ENCODE results near the gene TMEM145. TPM values are rescaled to one million over a fixed set of nuclear protein-coding genes. Genes with fewer than 3 reads are reported as not detected.
A peak's percentile ranks its signal among the peaks of the same experiment; 100 is the strongest.

Gene TMEM145
- total and polyA plus RNA-seq, 9 of the 15 experiments (the other 6 are each of a cell fraction or from before 2014, with no cell fraction given) = 0.80 to 5.5 (median 1.9) TPM; not detected in 3

GRCh38 chr19:42325308-42325895 is 12.3 kb downstream of the TMEM145 start, which contains the start of gene MEGF8 (continued):
- TF ChIP-seq SMAD3 (CRISPR knock-in tag; conservative IDR thresholded peaks at IDR 0.05) (no peak), CCNT2 (IDR thresholded peaks at IDR 0.05; ENCODE audit: borderline replicate concordance, extremely low read depth, insufficient read length, low read depth, low read length) (peak; percentile 46), DEAF1 (CRISPR knock-in tag; IDR thresholded peaks at IDR 0.05) (0 out of 2 replicates have a peak, but pooled peaks have one; percentile 51), PML (IDR thresholded peaks at IDR 0.05; ENCODE audit: low read length) (peak; percentile 38; the same call in 1 of the 2 replicates), RAD21 (CRISPR knock-in tag; conservative IDR thresholded peaks at IDR 0.05 in 1 of 2, IDR thresholded peaks at IDR 0.05 in 1 of 2) (peak; percentile 73 to 82; a peak in 1 of 4 replicates), KLF6 (CRISPR knock-in tag; IDR thresholded peaks at IDR 0.05; ENCODE audit: borderline replicate concordance) (no peak), ZFP36 (IDR thresholded peaks at IDR 0.05; ENCODE audit: low read depth, low read length, partially characterized antibody) (peak; percentile 58), FOXM1 (IDR thresholded peaks at IDR 0.05; ENCODE audit: low read depth) (no peak; the same call in 1 of the 2 replicates), FOXM1 (CRISPR knock-in tag; IDR thresholded peaks at IDR 0.05; ENCODE audit: low read depth) (no peak), TAF1 (IDR thresholded peaks at IDR 0.05; ENCODE audit: control insufficient read depth, extremely low read depth, insufficient read depth, low read length, severe bottlenecking) (peak; percentile 83), POLR2G (IDR thresholded peaks at IDR 0.05; ENCODE audit: low read depth, low read length) (peak; percentile 88), ATF7 (IDR thresholded peaks at IDR 0.05) (peak; percentile 81), SNIP1 (IDR thresholded peaks at IDR 0.05; ENCODE audit: low read depth) (peak; percentile 92), SIN3B (IDR thresholded peaks at IDR 0.05; ENCODE audit: low read depth) (0 out of 2 replicates have a peak, but pooled peaks have one; percentile 34), ARID3A (IDR thresholded peaks at IDR 0.05; ENCODE audit: borderline replicate concordance, low read depth, low read length) (0 out of 2 replicates have a peak, but pooled peaks have one; percentile 18), ZNF717 (CRISPR knock-in tag; IDR thresholded peaks at IDR 0.05) (0 out of 2 replicates have a peak, but pooled peaks have one; percentile 58)
- TF ChIP-seq, protein P1, sequence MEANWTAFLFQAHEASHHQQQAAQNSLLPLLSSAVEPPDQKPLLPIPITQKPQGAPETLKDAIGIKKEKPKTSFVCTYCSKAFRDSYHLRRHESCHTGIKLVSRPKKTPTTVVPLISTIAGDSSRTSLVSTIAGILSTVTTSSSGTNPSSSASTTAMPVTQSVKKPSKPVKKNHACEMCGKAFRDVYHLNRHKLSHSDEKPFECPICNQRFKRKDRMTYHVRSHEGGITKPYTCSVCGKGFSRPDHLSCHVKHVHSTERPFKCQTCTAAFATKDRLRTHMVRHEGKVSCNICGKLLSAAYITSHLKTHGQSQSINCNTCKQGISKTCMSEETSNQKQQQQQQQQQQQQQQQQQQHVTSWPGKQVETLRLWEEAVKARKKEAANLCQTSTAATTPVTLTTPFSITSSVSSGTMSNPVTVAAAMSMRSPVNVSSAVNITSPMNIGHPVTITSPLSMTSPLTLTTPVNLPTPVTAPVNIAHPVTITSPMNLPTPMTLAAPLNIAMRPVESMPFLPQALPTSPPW (CRISPR knock-in tag; IDR thresholded peaks at IDR 0.05) = peak; percentile 75; the same call in 1 of the 2 replicates
- TF ChIP-seq, protein P2, sequence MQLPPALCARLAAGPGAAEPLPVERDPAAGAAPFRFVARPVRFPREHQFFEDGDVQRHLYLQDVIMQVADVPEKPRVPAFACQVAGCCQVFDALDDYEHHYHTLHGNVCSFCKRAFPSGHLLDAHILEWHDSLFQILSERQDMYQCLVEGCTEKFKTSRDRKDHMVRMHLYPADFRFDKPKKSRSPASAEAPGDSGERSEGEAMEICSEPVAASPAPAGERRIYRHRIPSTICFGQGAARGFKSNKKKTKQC (CRISPR knock-in tag; IDR thresholded peaks at IDR 0.05) = 0 out of 2 replicates have a peak, but pooled peaks have one; percentile 22
- TF ChIP-seq, protein P3, sequence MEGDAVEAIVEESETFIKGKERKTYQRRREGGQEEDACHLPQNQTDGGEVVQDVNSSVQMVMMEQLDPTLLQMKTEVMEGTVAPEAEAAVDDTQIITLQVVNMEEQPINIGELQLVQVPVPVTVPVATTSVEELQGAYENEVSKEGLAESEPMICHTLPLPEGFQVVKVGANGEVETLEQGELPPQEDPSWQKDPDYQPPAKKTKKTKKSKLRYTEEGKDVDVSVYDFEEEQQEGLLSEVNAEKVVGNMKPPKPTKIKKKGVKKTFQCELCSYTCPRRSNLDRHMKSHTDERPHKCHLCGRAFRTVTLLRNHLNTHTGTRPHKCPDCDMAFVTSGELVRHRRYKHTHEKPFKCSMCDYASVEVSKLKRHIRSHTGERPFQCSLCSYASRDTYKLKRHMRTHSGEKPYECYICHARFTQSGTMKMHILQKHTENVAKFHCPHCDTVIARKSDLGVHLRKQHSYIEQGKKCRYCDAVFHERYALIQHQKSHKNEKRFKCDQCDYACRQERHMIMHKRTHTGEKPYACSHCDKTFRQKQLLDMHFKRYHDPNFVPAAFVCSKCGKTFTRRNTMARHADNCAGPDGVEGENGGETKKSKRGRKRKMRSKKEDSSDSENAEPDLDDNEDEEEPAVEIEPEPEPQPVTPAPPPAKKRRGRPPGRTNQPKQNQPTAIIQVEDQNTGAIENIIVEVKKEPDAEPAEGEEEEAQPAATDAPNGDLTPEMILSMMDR (IDR thresholded peaks at IDR 0.05 in 2 of 3, conservative IDR thresholded peaks at IDR 0.05 in 1 of 3; ENCODE audit: insufficient read depth in 2 of 3, low read depth in 1 of 3, low read length in 3 of 3) = peak; percentile 91 to 96 (median 94); a peak in 4 of 6 replicates

All from K562 (cell line).